GM19025 (cell line): ENCODE data around the gene GATA2.

ENCODE experiments used
- ATAC-seq: cut with Tn5 transposase; IDR thresholded peaks from one replicate; pipeline ENCODE4 v1.9.1; 2021; ENCODE audit warnings: mild to moderate bottlenecking, low read depth, moderate library complexity; ENCODE audit not compliant: unreplicated experiment

Gene GATA2

DNA sequence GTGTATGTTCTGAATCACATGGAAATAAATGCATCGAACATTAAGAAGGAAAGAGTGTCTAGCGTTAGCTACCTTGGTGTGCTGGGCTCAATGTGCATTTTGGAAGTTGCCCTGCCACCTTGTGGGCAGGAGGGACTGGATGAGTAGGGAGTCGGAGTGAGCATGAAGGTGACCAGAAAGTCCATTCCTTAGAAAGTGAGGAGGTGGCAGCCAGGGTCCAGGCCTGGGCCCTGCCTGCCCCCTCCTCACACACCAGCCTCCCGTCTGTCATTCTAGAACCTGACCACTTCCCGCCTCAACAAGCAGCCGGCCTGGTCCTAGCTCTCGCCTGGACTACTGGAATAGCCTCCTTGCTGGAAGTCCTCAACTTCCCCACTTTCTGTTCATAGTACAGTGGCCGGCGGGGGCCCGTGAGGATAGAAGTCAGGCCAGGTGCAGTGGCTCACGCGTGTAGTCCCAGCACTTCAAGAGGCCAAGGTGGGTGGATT, 10.2 kb upstream of the GATA2 start:
- no peak for ATAC-seq

DNA sequence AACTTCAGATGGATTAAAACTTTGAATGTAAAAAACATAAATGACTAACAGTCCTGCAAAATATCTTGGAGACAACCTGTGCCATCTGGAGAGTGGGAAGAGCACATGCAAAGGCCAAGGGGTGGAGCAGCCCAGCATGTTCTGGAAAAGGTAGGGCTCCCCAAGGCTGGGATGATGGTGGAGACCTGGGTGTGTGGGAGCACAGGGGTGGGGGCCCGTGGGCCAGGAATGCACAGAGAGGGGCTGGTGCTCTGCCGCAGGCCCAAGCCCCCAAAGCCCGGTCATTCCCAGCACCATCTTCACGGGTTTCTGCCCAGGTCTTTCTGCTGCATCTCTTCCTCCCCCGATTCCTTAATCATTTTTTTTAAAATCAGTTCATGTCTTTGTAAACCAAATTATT, 9.7 kb upstream of the GATA2 start:
- no peak for ATAC-seq

DNA sequence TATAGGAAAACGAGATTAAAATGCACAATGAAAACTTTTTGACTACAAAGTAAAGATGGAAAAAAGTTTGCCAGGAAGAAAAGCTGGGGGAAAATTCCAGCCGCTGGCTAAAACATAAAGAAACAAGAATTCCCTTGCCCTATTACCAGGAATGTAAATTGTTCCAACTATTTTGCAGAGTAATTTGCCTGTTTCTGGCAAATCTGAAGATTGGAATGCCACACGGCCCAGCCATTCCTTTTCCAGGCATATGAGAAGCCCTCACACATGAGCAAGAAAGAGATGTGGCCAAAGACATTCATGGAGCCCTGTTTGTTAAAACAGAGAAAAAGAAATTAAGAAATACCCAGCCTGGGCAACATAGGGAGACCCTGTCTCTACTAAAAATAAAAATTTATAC, 8.4 kb upstream of the GATA2 start:
- no peak for ATAC-seq

DNA sequence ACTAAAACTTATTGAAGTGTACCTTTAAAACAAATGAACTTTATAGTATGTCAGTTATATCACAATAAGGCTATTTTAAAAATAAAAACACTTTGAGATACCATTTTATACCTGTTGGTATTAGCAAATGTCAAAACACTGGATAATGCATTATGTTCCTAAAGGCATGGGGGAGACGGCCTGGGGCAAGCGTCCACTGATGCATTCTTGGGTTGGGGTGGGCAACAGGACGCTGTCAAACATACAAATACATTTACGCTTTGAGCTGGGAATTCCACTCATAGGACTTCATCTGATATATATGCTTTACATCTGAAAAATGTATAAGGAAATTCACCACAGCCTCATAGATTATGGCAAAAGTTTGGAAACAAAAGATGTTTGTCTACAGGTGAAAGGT, 7.6 kb upstream of the GATA2 start:
- no peak for ATAC-seq

DNA sequence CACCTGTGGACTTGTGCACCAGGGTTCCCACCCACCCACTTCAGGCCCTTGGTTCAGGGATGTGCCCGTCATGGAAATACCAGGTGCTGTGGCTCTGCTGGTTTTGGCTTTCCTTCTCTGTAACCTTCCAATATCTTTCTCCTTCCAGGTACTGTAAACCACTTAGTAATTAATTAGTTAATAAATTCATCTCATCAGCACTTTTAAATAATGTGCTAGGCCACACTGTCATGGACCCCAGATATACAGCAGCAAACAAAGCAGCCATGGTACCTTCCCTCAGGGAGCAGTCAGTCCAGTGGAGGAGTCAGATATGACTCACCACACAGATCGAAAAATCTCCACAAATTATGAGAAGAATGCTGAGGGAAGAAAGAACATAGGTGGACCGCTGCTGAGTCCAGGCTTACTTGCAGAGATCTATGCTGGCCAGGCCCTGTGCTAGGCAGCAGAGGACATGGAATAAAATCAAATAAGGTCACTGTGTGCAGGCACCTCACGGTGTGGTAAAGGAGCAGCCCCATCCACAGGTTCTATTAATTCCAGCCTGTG, 6.8 kb upstream of the GATA2 start:
- no peak for ATAC-seq

DNA sequence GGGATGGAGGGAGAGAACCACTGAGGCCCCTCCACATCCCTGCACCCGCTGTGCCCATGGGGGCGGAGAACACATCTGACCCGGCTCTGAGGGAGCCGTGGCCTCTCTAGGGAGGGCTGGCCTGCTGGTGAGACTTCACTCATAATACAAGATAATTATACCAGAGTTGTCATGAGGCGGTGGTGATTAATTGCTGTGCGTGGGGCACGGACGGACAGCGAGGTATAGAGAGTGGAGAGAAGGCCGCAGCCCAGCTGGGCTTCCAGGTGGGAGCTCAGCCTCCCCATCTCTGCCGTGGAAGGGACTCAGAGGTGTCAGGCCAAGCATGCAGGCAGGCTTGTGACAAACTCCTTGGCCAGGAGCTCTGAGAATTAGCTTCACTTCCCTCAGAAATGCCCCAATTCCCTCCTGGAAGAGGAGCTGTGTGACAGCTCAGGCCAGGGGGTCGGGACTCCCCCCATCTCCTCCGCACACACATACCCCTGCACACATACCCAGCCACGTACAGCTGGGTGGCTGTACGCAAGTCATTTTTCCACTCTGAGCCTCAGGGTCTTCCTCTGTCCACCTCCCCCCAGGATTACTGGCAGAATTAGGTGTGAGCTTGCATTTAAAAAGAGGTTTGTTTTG, 6.0 kb upstream of the GATA2 start:
- no peak for ATAC-seq

DNA sequence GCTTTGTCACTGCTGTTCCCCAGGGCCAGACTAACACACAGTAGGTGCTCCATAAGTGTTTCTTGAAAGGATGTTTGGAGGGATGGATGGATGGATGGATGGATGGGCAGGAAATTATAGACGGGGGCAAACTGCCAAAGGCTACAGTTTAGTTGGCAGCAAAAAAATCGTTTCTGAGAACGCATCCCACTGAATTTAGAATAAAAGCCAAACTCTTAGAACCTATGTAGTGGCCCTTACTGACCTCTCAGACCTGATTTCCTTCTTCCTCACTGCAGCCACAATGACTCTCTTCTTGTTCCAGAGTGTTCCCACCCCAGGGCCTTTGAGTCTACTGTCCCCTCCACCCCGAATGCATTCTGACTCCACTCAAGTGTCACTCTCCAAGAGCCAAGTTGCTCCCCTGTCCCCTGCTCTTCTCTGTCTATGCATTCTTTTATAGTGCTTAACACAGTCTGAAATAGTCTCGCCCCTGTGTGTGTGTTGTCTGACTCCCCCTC, 5.2 kb upstream of the GATA2 start:
- no peak for ATAC-seq

DNA sequence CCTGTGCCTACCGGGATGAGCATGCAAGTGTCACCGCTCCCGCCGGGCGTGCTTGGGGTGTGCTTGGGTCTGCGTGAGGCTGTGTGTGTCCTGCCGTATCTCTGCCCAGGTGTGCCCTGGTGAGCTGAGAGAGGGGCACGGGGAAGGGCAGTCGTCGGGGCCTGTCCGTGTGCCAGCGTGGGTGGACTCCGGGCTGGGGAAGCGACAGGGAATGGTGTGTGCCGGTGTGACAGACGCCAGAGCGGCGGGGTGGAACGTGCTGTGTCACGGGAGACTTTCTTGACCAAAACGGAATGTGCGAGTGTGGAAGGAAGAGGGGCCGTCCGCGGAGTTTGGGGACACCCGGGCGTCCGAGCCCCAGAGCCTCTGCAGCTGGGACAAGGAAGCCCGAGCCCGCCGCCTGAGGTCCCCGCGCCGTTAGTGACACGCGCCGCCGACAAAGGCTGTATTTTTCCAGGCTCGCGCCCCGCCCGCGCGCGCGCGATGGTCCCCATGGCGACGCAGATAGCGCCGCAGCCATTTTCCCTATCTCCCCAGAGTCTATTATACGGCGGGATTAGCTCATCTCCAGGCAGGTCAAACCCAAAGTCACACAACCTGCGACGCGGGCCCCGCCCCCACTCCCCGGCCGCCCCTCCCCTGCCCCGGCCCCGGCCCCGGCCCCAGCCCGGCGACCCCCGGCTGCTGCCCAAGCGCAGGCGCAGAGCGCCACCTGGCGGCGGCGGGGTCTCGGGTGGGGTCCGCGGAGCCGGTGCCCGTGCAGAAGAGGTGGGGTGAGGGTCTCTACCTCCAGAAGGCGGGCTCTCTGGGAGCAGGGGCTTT, 4.5 kb upstream of the GATA2 start:
- no peak for ATAC-seq

DNA sequence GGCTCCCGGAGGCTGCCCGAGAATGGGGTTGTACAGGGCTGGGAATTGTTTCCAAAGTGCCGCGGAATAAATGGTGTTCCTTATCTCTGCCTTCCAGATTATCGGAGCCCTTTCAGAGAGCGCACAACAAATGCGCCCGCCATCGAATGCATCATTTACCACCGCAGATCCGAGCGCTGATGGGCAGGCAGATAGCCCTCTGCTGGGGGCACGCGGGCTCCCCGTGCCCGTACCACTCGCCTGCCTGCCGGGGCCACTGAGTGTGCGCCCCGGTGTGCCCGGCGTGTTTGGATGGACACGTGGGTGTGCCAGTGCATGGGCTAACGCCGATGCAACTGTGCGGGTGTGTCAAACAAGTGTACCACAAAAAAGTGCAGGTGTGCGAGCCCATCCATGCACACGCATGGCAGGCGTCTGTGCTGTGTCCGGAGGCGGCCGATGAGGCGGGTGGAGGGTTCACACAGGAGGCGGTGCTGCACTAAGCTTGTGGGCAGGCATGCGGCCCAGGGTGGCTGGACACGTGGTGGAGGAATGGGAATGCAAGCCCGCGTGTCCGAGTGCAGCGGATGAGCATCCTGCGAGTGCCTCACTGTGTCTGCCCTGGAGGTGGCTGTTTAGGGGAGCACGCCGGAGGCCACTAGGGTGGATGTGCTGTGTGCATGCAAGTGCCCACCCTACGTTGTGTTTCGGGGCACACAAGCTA, 3.8 kb upstream of the GATA2 start:
- ATAC-seq, result no peak

DNA sequence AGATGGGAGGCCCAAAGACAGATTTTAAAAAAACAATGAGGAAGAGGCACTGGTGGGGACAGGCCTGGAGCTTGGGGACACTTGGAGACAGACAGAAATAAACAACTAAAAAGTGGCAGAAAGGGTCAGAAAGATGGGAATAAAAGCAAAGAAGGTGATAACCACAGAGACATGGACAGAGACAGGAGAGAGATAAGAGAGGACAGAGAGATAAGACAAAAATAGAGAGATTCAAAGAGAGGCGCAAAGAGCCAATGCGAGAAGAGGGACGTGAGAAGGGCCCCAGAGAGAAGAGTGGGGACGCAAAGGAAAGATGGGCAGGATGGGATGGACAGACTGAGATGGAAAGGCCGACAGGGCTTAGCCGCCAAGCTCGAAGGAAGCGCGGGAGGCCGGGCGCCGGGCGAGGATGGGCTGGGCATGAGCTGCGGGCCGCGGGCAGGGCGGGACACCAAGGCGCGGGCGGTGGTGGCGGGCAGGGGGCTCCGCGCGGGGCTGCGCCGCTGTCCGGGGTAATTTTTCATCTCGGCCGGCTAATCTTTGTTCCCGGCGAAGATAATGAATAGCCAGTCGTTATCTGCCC, 3.1 kb upstream of the GATA2 start:
- no peak for ATAC-seq

DNA sequence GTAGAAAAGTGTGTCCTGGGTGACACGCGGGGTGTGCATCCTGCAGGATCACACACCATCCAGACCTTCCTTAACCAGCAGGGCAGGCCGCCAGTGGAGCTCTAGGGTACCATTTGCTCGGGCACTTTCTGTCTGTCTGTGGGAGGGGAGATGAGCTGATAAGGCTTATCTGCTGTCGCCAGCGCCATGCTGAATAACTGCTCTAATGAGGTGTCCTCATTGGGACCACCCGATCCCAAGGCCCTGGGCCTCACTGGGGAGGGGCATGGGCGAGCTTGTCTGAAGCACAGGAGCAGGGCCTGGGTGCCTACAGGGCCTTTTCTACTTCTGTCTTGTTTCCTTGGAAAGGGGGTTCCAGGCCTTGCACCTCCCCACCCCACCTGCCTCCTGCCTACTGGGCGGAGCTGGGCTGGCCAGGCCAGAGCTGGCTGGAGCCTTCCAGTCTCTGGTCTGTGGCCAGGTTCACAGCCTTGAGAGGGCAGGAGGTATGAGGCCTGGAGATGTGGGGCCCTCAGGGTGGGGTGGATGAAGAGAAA, 2.5 kb upstream of the GATA2 start:
- no peak for ATAC-seq

DNA sequence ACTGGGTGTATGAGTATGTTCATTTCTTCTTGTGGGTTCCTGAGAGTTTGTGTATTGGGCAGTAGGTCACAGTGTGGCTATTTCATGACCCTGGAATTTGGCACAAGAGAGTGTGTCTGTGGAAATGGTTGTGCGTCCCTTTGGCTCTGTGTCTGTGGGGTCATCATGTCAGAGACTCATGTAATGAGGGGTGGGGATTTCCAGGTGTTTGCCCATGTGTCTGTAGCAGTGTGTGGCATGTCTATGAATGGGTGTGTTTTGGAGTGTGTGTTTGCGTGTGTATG, 1.3 kb upstream of the GATA2 start:
- ATAC-seq, result no peak

DNA sequence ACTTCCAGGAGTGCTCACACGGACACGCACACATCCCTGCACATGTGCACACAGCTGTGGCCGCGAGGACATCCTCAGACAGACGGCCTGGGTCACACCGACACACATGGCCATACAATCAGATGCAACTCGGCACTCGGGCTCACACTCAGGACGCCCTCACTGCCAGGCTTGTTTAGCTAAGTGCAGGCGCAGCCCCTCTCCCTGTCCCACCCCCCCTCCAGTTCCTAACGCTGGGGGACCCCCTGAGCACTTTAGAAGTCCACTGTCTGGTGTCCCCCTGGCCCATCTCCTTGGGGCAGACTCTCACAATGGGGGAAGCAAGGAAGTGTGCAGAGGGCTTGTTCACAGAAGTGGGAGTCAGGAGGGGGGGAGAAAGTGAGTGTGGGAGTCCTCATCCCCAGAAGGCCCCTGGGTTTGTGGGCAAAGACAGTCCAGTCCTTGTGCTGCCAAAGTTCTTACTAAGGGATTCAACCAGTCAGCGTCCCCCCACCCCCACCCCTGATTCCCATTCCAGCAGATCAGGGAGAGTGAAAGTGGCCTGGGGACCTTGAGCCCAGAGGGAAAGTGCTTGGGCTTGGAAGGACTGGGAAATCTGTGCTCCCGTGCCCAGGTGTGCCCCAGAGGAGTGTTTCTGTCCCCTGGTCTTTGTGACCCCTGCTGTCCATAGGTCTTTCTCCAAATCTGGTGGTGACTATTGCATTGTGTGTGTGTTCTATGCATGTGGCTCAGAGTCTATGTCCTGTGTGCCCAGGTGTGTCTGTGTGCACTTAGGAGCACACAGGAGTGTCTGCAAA, 767 bp upstream of the GATA2 start:
- ATAC-seq, result no peak

DNA sequence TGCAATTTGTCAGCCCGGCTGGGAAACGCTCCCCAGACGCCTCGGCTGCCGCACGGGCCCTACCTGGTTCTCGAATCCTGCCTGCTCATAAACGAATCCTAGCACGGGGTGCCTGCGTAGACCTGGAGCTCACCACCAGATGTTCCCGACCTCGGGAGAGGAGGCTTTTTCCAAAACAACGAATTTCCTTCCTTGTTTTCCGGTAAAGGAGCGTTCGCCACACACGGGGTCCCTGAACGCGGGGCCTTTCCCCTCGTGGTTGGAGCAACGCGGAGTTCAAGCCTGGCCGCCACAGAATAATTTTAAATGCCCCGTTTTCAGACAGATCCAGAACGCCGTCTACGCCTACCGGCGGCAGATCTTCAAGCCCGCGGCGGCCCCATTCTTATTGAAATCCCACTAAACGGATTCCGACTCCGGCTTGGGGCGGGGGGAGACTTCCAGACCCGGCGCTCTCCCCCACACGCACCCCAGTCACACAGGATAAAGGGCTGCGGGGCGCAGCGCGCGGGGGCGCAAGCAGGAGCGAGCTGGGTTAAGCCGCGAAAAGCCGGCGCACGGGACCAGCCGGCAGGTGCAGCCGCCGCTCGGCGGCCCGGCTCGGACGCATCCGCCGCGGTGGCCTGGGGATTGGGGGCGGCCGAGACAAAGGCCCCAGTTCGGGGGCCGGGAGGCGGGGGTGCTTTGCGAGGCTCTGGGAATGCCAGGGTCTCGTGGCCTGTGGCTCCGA, 895 bp downstream of the GATA2 start:
- ATAC-seq, result no peak

DNA sequence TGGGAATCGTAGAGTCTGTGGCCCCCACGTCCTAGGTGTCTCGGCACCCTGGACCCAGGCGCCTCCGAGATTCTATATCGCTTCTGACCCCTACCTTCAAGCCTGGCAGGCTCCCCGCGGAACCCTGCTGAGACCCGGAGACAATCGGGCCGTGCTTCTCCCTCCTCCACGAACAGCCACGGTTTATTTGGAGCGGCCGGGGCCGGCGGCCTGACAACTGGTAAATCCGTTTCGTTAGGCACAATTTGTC, 1.4 kb downstream of the GATA2 start:
- ATAC-seq, result no peak

DNA sequence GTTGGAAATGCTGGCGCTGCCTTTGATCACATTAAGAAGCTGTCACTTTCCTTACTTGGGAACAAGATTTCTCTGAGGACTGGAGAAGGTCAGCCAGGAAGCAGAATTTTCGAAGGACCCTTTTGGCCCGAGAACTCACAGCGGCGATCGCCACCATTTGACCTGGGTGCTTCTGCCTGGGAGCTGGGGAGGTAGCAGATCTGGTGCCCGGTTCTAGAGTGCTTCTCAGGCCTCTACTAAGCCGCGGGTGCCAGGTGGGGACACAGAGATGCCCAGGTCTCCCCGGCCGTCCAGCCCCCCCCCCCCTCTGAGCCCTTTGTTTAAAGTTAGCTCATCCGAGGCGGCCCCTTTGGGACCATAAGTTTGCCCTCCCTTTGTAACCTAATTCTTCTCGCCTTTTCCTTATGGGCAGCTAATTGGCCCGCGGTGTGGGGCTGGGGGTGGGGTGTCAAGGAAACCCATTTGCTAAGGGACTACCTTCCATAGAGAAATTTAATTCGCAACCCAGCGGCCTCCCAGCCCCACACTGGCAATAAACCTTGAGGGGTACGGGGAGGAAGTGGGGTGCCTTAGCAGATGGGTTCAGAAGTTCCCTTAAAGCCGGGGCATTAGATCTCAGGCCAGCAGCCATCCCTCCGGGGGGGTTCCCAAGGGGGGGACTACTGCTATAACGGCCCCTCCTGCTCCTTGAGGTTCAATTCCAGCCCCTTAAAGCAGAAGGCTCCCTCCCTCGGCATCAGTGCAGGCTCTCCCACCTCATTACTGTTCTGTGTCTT, 1.9 kb downstream of the GATA2 start:
- no peak for ATAC-seq

DNA sequence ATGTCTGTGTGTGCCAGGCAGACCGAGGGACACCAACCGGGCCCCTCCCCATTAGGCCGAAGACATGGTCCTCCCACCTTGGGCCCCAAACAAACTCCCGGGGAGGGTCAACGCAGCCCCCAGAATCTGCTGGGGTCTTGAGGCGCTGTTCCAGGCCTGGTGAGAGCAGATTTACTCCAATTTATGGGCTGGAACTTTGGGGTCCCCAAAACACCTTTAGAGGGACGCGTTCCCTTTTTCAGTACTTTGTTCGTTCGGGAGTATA, 2.4 kb downstream of the GATA2 start:
- ATAC-seq, result no peak

DNA sequence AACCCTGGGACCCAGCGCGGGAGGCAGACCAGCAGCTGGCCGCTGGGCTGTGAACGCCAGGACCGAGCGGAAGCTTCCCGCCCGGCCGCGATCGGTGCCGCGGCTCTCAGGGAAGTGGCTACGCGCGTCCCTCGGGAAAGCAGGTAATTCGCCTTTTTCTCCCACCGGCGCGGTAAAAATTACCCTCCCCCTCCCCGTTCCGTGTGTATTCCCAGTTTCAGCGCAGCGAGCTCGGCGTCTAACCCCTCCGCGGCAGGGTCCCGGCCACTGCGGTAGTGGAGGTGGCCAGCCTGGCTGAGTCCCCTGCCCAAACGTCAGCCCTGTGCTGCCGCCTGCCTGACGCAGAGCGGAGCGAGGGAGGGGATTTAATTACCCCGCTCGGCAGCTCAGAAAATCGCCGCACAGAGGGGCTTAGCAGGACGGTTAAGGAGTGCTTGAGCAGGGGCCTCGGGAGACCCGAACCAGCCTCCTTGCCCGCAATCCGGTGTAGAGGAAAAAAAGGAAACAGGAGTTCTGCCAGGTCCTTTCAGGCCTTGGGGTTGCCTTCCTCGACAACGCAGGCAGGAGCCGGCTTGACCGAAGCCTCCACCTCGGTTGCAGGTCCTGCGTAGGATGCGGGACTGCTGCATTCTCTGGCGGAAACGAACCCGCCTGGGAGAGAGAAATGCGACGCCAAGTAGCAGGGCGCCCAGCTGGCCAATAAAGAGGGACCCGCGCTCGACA, 2.9 kb downstream of the GATA2 start:
- no peak for ATAC-seq

DNA sequence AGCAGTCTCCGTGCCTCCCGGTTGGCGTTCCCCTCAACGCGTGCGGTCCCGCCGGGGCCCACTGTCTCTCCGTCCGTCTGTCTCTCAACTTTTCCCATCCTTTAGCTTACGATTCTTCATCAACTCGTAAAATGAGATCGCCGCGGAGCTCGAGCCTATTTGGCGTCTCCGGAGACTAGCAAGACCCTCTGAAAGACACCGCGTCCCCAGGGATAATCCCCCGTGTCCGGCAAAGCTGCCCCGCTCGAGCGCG, 3.4 kb downstream of the GATA2 start:
- ATAC-seq, result no peak
